GM21360 (cell line): Measurements from ENCODE around the gene GATA2.

Source experiments
- ATAC-seq: cut with Tn5 transposase; IDR thresholded peaks from one replicate; pipeline ENCODE4 v1.9.1; 2021; ENCODE audit warnings: mild to moderate bottlenecking, moderate library complexity; ENCODE audit not compliant: unreplicated experiment

The GATA2 gene

GRCh38 chr3:128492671-128493569 lies at the start of gene GATA2:
Gene GATA2 (minus strand): TSS chr3:128493201. CDS start chr3:128487031, 6,170 bp downstream.
- ATAC-seq = no peak

- no peak for ATAC-seq
These were observed 48.2 kb upstream of the GATA2 start for GRCh38 chr3:128541246-128541645.

GRCh38 chr3:128539376-128539775 lies 46.4 kb upstream of the GATA2 start:
- no peak for ATAC-seq

- no peak for ATAC-seq
These were observed 44.2 kb upstream of the GATA2 start for GRCh38 chr3:128537091-128537703.

GRCh38 chr3:128532012-128532983 lies 39.3 kb upstream of the GATA2 start:
- no peak for ATAC-seq

GRCh38 chr3:128524374-128525299 lies 31.6 kb upstream of the GATA2 start:
- ATAC-seq = no peak

- ATAC-seq = no peak
These were observed 30.6 kb upstream of the GATA2 start for GRCh38 chr3:128523591-128523990.

- ATAC-seq = no peak
These were observed 28.7 kb upstream of the GATA2 start for GRCh38 chr3:128521715-128522114.

GRCh38 chr3:128518587-128519490 lies 25.8 kb upstream of the GATA2 start:
- no peak for ATAC-seq

- no peak for ATAC-seq
These were observed 24.6 kb upstream of the GATA2 start for GRCh38 chr3:128517648-128518047.

GRCh38 chr3:128515967-128516366 lies 23.0 kb upstream of the GATA2 start:
- ATAC-seq = no peak

GRCh38 chr3:128508852-128509251 lies 15.9 kb upstream of the GATA2 start:
- no peak for ATAC-seq

GRCh38 chr3:128506754-128507153 lies 13.8 kb upstream of the GATA2 start:
- no peak for ATAC-seq

- ATAC-seq = no peak
These were observed 12.8 kb upstream of the GATA2 start for GRCh38 chr3:128505771-128506170.

- no peak for ATAC-seq
These were observed 12.1 kb upstream of the GATA2 start for GRCh38 chr3:128504963-128505730.

- no peak for ATAC-seq
These were observed 11.5 kb upstream of the GATA2 start for GRCh38 chr3:128504533-128504915.

- ATAC-seq = no peak
These were observed 10.9 kb upstream of the GATA2 start for GRCh38 chr3:128503751-128504532.
